Measurements from ENCODE around the gene LRRTM4.
"Not testable (repeated sequence)": the region's sequence is repeated elsewhere in the genome, so short reads cannot be mapped to it uniquely, and the experiment has no call there.

The LRRTM4 gene

GRCh38 chr2:77046339-77046738 is 475.8 kb downstream of the LRRTM4 start:
- DNase-seq = no peak

- DNase-seq = not testable (repeated sequence)
Measured at GRCh38 chr2:77045456-77045855, 476.7 kb downstream of the LRRTM4 start.

- no peak for DNase-seq
Measured at GRCh38 chr2:77034445-77034844, 487.7 kb downstream of the LRRTM4 start.

GRCh38 chr2:77029237-77029636 is 492.9 kb downstream of the LRRTM4 start:
- DNase-seq = not testable (repeated sequence)

GRCh38 chr2:77028032-77028600 is 494.1 kb downstream of the LRRTM4 start:
- DNase-seq = no peak

GRCh38 chr2:77025714-77026113 is 496.5 kb downstream of the LRRTM4 start:
- no peak for DNase-seq

- no peak for DNase-seq
Measured at GRCh38 chr2:77021161-77021560, 501.0 kb downstream of the LRRTM4 start.

GRCh38 chr2:77018219-77018618 is 504.0 kb downstream of the LRRTM4 start:
- DNase-seq = no peak

GRCh38 chr2:77017355-77017745 is 504.8 kb downstream of the LRRTM4 start:
- DNase-seq = no peak

GRCh38 chr2:77016443-77017354 is 505.5 kb downstream of the LRRTM4 start:
- no peak for DNase-seq

- no peak for DNase-seq
Measured at GRCh38 chr2:77013953-77014352, 508.2 kb downstream of the LRRTM4 start.

- no peak for DNase-seq
Measured at GRCh38 chr2:77013457-77013856, 508.7 kb downstream of the LRRTM4 start.

- no peak for DNase-seq
Measured at GRCh38 chr2:77009307-77009706, 512.9 kb downstream of the LRRTM4 start.

- DNase-seq = no peak
Measured at GRCh38 chr2:77008853-77009252, 513.3 kb downstream of the LRRTM4 start.

- DNase-seq = no peak
Measured at GRCh38 chr2:77007686-77008085, 514.5 kb downstream of the LRRTM4 start.

- DNase-seq = no peak
Measured at GRCh38 chr2:77005522-77005921, 516.7 kb downstream of the LRRTM4 start.

- DNase-seq = no peak
Measured at GRCh38 chr2:77001895-77002294, 520.3 kb downstream of the LRRTM4 start.

GRCh38 chr2:76998704-76999103 is 523.5 kb downstream of the LRRTM4 start:
- no peak for DNase-seq

GRCh38 chr2:76998152-76998551 is 524.0 kb downstream of the LRRTM4 start:
- DNase-seq = no peak

GRCh38 chr2:76997296-76997695 is 524.9 kb downstream of the LRRTM4 start:
- DNase-seq = no peak

GRCh38 chr2:76985387-76986136 is 536.6 kb downstream of the LRRTM4 start:
- DNase-seq = no peak

- DNase-seq = no peak
Measured at GRCh38 chr2:76984359-76984758, 537.8 kb downstream of the LRRTM4 start.

- no peak for DNase-seq
Measured at GRCh38 chr2:76980067-76980787, 541.9 kb downstream of the LRRTM4 start.
